Coronary artery (tissue), 2 donors: ENCODE data around the gene APOC4.
"Not testable (repeated sequence)": the region's sequence is repeated elsewhere in the genome, so short reads cannot be mapped to it uniquely, and the experiment has no call there.

ENCODE experiments used
- DNase-seq: peaks from one replicate; pipeline ENCODE4 v3.0.0-alpha.2; 2017; ENCODE audit warnings: low spot score
- H3K27ac ChIP-seq, 2 donors: fragments of 200-600 bp; sonication (generic); one replicate each; pipeline ENCODE4 v1.5.1; 2016 to 2019
- H3K4me3 ChIP-seq: fragments of 200-600 bp; sonication (generic); 2 replicates; pipeline ENCODE4 v1.5.1; 2016; ENCODE audit warnings: mild to moderate bottlenecking, moderate library complexity
- TF ChIP-seq, protein P1 (sequence below): fragments of 200-600 bp; sonication (generic); IDR thresholded peaks from one replicate; pipeline ENCODE4 v1.5.1; 2019; ENCODE audit warnings: antibody characterized with exemption

APOC4 gene

DNA sequence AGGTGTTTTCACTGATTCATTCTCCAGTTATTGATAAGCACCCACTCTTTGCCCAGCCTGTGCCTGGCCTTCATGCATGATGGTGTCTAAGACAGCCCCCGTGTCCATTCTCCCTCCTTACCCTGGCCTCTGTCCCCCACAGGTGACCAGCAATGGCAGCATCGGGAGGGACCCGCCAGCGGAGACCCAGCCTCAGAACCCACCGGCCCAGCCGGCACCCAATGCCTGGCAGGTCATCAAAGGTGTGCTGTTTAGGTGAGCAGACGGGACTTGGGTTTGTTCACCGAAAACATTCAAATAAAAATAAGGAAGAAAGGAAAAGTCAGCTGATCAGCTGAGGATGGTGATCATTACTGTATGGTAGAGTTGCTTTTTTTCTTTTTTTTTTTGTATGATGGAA lies 19.8 kb downstream of the APOC4 start:
- no peak overlapping the region for H3K4me3 ChIP-seq
- TF ChIP-seq, protein P1, sequence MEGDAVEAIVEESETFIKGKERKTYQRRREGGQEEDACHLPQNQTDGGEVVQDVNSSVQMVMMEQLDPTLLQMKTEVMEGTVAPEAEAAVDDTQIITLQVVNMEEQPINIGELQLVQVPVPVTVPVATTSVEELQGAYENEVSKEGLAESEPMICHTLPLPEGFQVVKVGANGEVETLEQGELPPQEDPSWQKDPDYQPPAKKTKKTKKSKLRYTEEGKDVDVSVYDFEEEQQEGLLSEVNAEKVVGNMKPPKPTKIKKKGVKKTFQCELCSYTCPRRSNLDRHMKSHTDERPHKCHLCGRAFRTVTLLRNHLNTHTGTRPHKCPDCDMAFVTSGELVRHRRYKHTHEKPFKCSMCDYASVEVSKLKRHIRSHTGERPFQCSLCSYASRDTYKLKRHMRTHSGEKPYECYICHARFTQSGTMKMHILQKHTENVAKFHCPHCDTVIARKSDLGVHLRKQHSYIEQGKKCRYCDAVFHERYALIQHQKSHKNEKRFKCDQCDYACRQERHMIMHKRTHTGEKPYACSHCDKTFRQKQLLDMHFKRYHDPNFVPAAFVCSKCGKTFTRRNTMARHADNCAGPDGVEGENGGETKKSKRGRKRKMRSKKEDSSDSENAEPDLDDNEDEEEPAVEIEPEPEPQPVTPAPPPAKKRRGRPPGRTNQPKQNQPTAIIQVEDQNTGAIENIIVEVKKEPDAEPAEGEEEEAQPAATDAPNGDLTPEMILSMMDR: no peak
- DNase-seq: no peak
- no peak overlapping the region for H3K27ac ChIP-seq

DNA sequence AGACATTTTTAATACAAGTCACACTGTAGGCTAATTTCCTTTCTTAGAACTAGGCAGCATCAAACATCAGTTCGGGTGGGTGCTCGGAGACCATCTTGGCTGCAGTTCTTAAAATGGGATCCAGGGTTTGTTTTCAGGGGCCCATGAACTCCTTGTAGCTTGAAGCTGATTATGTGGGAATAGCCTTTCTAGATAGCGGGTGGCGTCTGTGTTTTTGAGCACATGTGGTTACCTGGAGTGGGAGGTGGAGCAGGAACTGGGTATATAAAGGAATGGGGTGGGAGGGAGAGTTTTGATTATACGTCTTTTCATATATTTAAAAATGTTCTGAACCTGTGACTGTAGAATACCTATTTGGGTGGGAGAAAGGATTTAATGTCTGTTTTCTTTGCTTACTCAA lies 26.1 kb downstream of the APOC4 start:
- no peak overlapping the region for H3K4me3 ChIP-seq
- TF ChIP-seq, protein P1: no peak
- H3K27ac ChIP-seq: no peak overlapping the region
- no peak for DNase-seq

DNA sequence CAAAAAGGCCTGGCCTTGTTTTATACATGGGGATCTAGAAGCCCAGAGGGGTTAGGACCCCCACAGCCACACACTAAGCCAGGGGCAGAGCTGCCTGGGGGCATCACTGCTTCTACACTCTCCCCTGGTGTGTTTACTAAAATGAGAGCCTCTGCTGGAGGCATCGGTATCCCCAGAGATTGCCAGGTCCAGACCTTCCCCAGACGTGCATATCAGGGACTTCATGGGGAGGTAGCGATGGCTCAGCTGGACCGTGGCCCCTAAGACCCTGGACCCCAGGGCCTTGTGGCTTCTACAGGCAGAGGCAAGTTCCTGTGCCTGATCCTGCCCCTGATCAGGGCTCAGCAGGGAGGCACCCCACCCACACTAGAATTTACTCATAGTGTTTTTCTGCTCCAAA lies 26.6 kb downstream of the APOC4 start:
- DNase-seq: no peak
- TF ChIP-seq, protein P1: no peak
- H3K27ac ChIP-seq: no peak overlapping the region

DNA sequence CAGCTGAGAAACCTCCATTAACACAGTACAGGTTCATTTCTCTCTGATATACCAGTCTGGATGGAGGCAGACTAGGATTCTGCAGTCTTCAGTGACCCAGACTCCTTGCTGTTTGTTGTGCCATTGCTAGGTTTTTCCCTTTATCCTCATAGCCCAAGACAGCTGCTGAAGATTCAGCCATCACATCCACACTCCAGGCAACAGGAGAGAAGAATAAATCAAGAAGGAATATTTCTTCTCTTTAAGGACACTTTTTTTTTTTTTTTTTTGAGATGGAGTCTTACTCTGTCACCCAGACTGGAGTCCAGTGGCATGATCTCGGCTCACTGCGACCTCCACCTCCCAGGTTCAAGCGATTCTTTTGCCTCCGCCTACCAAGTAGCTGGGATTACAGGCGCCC lies 27.4 kb downstream of the APOC4 start:
- Histone ChIP-seq H3K4me3 (no peak overlapping the region), H3K27ac (no peak overlapping the region)
- TF ChIP-seq, protein P1: no peak
- DNase-seq: no peak

More for the DNA sequence above, 26.6 kb downstream of the APOC4 start:
- H3K4me3 ChIP-seq: no peak overlapping the region

DNA sequence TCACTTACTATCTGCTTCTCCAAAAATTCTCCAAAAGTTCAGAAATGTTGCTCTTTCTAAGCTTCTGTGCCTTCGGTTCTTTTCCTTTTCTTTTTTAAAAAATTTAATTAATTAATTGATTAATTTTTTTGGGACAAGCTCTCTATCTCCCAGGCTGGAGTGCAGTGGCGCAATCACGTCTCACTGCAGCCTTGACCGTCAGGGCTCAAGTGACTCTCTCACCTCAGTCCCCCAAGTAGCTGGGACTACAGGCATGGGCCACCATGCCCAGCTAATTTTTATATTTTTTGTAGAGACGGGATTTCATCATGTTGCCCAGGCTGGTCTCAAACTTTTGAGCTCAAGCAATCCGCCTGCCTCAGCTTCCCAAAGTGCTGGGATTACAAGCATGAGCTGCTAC lies 29.4 kb downstream of the APOC4 start:
- DNase-seq, H3K27ac ChIP-seq: not testable (repeated sequence)

DNA sequence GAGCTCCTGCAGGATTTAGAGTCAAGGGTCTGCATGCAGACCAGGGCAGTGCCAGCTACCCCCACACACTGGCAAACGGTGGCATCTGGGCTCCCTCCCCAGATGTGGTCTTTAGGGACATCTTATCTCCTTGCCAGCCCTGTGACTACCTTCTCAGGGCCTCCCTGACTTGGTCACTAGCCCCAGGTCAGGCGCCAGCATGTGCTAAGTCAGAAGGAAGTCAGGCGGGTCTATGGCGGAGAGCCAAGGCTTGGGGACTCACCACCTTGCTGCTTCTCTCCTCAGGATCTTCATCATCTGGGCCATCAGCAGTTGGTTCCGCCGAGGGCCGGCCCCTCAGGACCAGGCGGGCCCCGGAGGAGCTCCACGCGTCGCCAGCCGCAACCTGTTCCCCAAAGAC lies 30.8 kb downstream of the APOC4 start:
- no peak overlapping the region for H3K27ac ChIP-seq
- H3K4me3 ChIP-seq: no peak overlapping the region
- TF ChIP-seq, protein P1: no peak
- DNase-seq: no peak

More for the DNA sequence above, 29.4 kb downstream of the APOC4 start:
- not testable (repeated sequence) for H3K4me3 ChIP-seq

DNA sequence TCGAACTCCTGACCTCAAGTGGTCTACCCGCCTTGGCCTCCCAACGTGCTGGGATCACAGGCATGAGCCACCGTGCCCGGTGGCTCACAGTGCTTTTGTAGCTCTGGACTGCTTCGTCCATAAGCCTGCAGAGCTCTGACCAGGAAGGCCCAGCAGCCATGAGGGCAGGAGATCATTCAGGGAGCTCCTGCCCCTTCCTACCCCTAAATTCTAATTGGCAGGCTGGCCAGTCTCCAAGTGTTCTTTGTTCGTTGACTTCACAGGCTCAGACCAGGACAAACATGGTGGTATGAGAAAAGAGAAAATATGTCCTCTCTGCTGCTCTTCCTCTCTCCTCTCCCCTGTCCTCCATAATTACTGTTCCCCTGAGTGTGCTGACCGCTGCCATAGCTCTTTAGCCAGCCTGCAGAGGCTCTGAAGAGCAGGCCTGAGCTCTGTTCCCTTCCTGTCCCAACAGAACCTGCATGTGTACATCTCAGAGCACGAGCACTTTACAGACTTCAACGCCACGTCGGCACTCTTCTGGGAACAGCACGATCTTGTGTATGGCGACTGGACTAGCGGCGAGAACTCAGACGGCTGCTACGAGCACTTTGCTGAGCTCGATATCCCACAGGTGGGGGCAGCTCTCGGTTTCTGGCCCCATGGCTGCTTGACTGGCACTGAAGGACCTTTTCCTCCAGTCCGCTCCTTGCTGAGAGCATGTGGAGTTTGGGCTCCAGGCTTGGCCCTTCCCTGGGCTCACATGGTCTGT lies 32.1 kb downstream of the APOC4 start:
- Histone ChIP-seq H3K4me3 (no peak overlapping the region), H3K27ac (no peak overlapping the region)
- DNase-seq: no peak
- TF ChIP-seq, protein P1: no peak
